Astrocyte (in vitro differentiated cells and primary cell): ENCODE measurements around the gene CTNNA2.

Source experiments
- EZH2 ChIP-seq: IDR thresholded peaks from 2 replicates; pipeline ENCODE4 v1.6.1; 2012; ENCODE audit warnings: mild to moderate bottlenecking, low read length, inconsistent platforms; ENCODE audit not compliant: insufficient read depth
- TF ChIP-seq, protein P1 (sequence below): IDR thresholded peaks from 2 replicates; pipeline ENCODE4 v1.5.1; 2011; ENCODE audit warnings: low read depth, mild to moderate bottlenecking, inconsistent platforms, low read length, moderate library complexity; ENCODE audit not compliant: insufficient read depth

DNA sequence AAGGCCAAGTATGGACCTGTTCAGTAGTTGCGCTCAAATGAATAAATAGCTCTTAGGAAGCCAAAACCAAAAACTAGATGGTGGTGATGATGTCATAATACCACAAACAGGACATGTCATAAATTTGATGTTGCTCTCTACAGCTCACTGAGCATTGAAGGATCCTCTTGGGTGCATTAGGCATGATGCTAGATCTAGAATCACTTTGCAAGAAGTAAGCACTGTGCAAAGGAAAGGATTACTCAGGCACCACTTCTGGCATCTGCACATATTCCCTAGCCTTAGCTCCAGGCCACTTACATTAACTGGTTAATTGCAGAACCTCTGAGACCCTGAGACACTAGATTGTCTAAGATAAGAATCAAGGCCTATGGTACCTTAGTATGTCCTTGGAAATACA is 733.7 kb downstream of the CTNNA2 start:
- TF ChIP-seq, protein P1, sequence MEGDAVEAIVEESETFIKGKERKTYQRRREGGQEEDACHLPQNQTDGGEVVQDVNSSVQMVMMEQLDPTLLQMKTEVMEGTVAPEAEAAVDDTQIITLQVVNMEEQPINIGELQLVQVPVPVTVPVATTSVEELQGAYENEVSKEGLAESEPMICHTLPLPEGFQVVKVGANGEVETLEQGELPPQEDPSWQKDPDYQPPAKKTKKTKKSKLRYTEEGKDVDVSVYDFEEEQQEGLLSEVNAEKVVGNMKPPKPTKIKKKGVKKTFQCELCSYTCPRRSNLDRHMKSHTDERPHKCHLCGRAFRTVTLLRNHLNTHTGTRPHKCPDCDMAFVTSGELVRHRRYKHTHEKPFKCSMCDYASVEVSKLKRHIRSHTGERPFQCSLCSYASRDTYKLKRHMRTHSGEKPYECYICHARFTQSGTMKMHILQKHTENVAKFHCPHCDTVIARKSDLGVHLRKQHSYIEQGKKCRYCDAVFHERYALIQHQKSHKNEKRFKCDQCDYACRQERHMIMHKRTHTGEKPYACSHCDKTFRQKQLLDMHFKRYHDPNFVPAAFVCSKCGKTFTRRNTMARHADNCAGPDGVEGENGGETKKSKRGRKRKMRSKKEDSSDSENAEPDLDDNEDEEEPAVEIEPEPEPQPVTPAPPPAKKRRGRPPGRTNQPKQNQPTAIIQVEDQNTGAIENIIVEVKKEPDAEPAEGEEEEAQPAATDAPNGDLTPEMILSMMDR, result no peak
- no peak for TF ChIP-seq EZH2
